Endothelial cell (in vitro differentiated cells): ENCODE results near the gene LRP3. TPM values are rescaled to one million over a fixed set of nuclear protein-coding genes. Genes with fewer than 3 reads are reported as not detected.

Experiments used
- DNase-seq: peaks from one replicate; pipeline ENCODE4 v3.0.0; 2021; ENCODE audit warnings: low spot score
- H3K27ac Mint-ChIP-seq: one replicate; pipeline ENCODE4 v1.8.0; 2021; ENCODE audit warnings: mixed read lengths, inconsistent platforms; ENCODE audit not compliant: unreplicated experiment
- H3K27me3 Mint-ChIP-seq: one replicate; pipeline ENCODE4 v1.8.0; 2021; ENCODE audit warnings: mild to moderate bottlenecking, moderate library complexity, mixed read lengths, inconsistent platforms; ENCODE audit not compliant: unreplicated experiment
- H3K36me3 Mint-ChIP-seq: one replicate; pipeline ENCODE4 v1.8.0; 2021; ENCODE audit warnings: mild to moderate bottlenecking, low read depth, mixed read lengths, inconsistent platforms; ENCODE audit not compliant: unreplicated experiment
- H3K4me1 Mint-ChIP-seq: one replicate; pipeline ENCODE4 v1.8.0; 2021; ENCODE audit warnings: mild to moderate bottlenecking, mixed read lengths, inconsistent platforms; ENCODE audit not compliant: unreplicated experiment
- H3K4me3 Mint-ChIP-seq: one replicate; pipeline ENCODE4 v1.8.0; 2021; ENCODE audit warnings: mild to moderate bottlenecking, mixed read lengths, inconsistent platforms; ENCODE audit not compliant: unreplicated experiment
- H3K9me3 Mint-ChIP-seq: one replicate; pipeline ENCODE4 v1.8.0; 2021; ENCODE audit warnings: mixed read lengths, inconsistent platforms; ENCODE audit not compliant: unreplicated experiment
- total RNA-seq: library from RNA; stranded (reverse); fragmentation: NEBNext Ultra II Directional; extraction: Animal tissue kit (Norgen Biotek cat#: 25700); gene quantifications from one replicate; pipeline ENCODE4 v1.2.1, GENCODE V29; 2021; ENCODE audit not compliant: unreplicated experiment
- TF ChIP-seq, protein P1 (sequence below): fragments of 200-600 bp; sonication (generic); IDR thresholded peaks from one replicate; pipeline ENCODE4 v1.5.0; 2021; ENCODE audit warnings: antibody characterized with exemption; ENCODE audit not compliant: unreplicated experiment

Gene LRP3
- total RNA-seq, 1 donor from 2014 or later = 5.4 TPM

GRCh38 chr19:33251526-33252090 lies 57.5 kb downstream of the LRP3 start:
- Mint-ChIP-seq H3K4me3 (no peak overlapping the region), H3K27ac (no peak overlapping the region), H3K36me3 (no peaks in the 10 kb centered on the region), H3K4me1 (no peaks in the 10 kb centered on the region), H3K27me3 (peaks cover 2% of the 10 kb centered on the region), H3K9me3 (no peaks in the 10 kb centered on the region)
- TF ChIP-seq, protein P1, sequence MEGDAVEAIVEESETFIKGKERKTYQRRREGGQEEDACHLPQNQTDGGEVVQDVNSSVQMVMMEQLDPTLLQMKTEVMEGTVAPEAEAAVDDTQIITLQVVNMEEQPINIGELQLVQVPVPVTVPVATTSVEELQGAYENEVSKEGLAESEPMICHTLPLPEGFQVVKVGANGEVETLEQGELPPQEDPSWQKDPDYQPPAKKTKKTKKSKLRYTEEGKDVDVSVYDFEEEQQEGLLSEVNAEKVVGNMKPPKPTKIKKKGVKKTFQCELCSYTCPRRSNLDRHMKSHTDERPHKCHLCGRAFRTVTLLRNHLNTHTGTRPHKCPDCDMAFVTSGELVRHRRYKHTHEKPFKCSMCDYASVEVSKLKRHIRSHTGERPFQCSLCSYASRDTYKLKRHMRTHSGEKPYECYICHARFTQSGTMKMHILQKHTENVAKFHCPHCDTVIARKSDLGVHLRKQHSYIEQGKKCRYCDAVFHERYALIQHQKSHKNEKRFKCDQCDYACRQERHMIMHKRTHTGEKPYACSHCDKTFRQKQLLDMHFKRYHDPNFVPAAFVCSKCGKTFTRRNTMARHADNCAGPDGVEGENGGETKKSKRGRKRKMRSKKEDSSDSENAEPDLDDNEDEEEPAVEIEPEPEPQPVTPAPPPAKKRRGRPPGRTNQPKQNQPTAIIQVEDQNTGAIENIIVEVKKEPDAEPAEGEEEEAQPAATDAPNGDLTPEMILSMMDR = no peak
- no peak for DNase-seq

DNA sequence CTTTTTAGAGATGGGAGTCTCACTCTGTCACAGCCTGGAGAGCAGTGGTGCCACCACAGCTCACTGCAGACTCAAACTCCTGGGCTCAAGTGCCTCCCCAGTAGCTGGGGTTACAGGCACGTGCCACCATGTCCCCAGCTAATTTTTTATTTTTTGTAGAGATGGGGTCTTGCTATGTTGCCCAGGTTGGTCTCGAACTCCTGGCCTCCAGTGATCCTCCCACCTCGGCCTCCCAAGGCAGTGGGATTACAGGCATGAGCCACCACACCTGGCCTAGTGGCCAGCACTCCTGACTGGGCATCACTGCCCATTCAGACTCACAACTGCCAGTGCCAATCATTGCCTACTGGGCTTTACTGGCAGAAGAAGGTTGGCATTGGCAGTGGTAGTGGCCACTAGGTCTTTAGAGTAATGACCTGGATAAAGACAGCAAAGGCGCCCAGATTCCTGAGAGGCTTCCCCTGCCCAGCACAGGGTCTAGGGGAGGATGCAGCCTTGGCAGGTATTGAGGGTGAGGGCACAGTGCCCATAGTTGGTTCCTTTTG lies 58.4 kb downstream of the LRP3 start:
- Mint-ChIP-seq H3K36me3 (no peaks in the 10 kb centered on the region), H3K9me3 (no peaks in the 10 kb centered on the region), H3K4me1 (no peaks in the 10 kb centered on the region), H3K27me3 (peaks cover 2% of the 10 kb centered on the region), H3K4me3 (no peak overlapping the region), H3K27ac (no peak overlapping the region)
- TF ChIP-seq, protein P1 = no peak
- no peak for DNase-seq

- no peak overlapping the region for H3K27ac Mint-ChIP-seq
- H3K36me3 Mint-ChIP-seq = no peaks in the 10 kb centered on the region
- no peak overlapping the region for H3K4me3 Mint-ChIP-seq
- no peaks in the 10 kb centered on the region for H3K9me3 Mint-ChIP-seq
- H3K4me1 Mint-ChIP-seq = no peaks in the 10 kb centered on the region
- H3K27me3 Mint-ChIP-seq = peaks cover under 1% of the 10 kb centered on the region
- TF ChIP-seq, protein P1 = no peak
- no peak for DNase-seq
Measured at GRCh38 chr19:33252971-33253370, 58.8 kb downstream of the LRP3 start.

GRCh38 chr19:33254245-33254824 lies 60.2 kb downstream of the LRP3 start:
- Mint-ChIP-seq H3K4me1 (no peaks in the 10 kb centered on the region), H3K27ac (no peak overlapping the region), H3K27me3 (no peaks in the 10 kb centered on the region), H3K4me3 (no peak overlapping the region), H3K9me3 (no peaks in the 10 kb centered on the region), H3K36me3 (no peaks in the 10 kb centered on the region)
- TF ChIP-seq, protein P1 = no peak
- DNase-seq = no peak

- no peaks in the 10 kb centered on the region for H3K9me3 Mint-ChIP-seq
- H3K36me3 Mint-ChIP-seq = no peaks in the 10 kb centered on the region
- H3K4me1 Mint-ChIP-seq = peaks cover 8% of the 10 kb centered on the region
- no peak overlapping the region for H3K27ac Mint-ChIP-seq
- H3K27me3 Mint-ChIP-seq = no peaks in the 10 kb centered on the region
- TF ChIP-seq, protein P1 = no peak
- H3K4me3 Mint-ChIP-seq = no peak overlapping the region
- DNase-seq = no peak
Measured at GRCh38 chr19:33255781-33256180, 61.7 kb downstream of the LRP3 start.
